Panc1 (cell line): ENCODE results near the gene TRPC4AP. TPM values are rescaled to one million over a fixed set of nuclear protein-coding genes. Genes with fewer than 3 reads are reported as not detected.

ENCODE experiments used
- ATAC-seq: fragments of 200-7000 bp; cut with Tn5 transposase; 2 replicates; pipeline ENCODE4 v1.9.1; 2020; ENCODE audit warnings: mild to moderate bottlenecking, moderate library complexity
- BruUV-seq: library from RNA; stranded (reverse); fragments of 400-500 nt; replicated peaks from 2 replicates; lab custom pipeline; 2021; lab: Mats Ljungman, UMichigan
- CTCF ChIA-PET: fragments of 300-600 bp; sonication (Branson Sonifier 250); formaldehyde crosslinking; loops from one replicate; lab custom pipeline; 2022; ENCODE audit warnings: antibody characterized with exemption; lab: Charles Lee
- POLR2A ChIA-PET: fragments of 300-600 bp; sonication (Branson Sonifier 250); formaldehyde crosslinking; loops from one replicate; lab custom pipeline; 2022; ENCODE audit warnings: antibody characterized with exemption; lab: Charles Lee
- DNase-seq: peaks from one replicate; pipeline ENCODE4 v3.0.0-alpha.2; 2010; ENCODE audit warnings: low read depth, low spot score
- H3K27ac ChIP-seq: 2 replicates; pipeline ENCODE4 v1.5.1; 2011; ENCODE audit warnings: mild to moderate bottlenecking, low read length, inconsistent platforms
- H3K27me3 ChIP-seq: fragments of 200-500 bp; sonication (Bioruptor generic); 2 replicates; pipeline ENCODE4 v1.6.0; 2014; ENCODE audit warnings: low read length, inconsistent platforms; ENCODE audit not compliant: control insufficient read depth, insufficient read depth
- H3K36me3 ChIP-seq: fragments of 200-500 bp; sonication (Bioruptor generic); 2 replicates; pipeline ENCODE4 v1.5.1; 2014; ENCODE audit warnings: inconsistent platforms, mild to moderate bottlenecking, low read length, moderate library complexity; ENCODE audit not compliant: control insufficient read depth, insufficient read depth
- H3K4me1 ChIP-seq: 2 replicates; pipeline ENCODE4 v1.5.1; 2011; ENCODE audit warnings: inconsistent platforms, mild to moderate bottlenecking, low read length, moderate library complexity; ENCODE audit not compliant: control insufficient read depth, insufficient read depth
- H3K4me3 ChIP-seq, 2 experiments: 2 replicates each; pipeline ENCODE4 v1.5.1; 2011 to 2012; ENCODE audit warnings: low read depth in 2 of 2, low read length in 2 of 2, mild to moderate bottlenecking in 2 of 2, inconsistent platforms in 1 of 2, moderate library complexity in 1 of 2
- H3K9me3 ChIP-seq: fragments of 200-500 bp; sonication (Bioruptor generic); 2 replicates; pipeline ENCODE4 v1.5.1; 2014; ENCODE audit warnings: low read depth, mild to moderate bottlenecking, inconsistent platforms, low read length, moderate library complexity; ENCODE audit not compliant: control insufficient read depth, insufficient read depth
- CTCF ChIP-seq: fragments of 450-650 bp; IDR thresholded peaks from 2 replicates; pipeline ENCODE4 v1.5.1; 2017; ENCODE audit warnings: mild to moderate bottlenecking
- POLR2AphosphoS5 ChIP-seq: IDR thresholded peaks from 2 replicates; pipeline ENCODE4 v1.6.1; 2012; ENCODE audit warnings: mild to moderate bottlenecking, low read depth, low read length, moderate library complexity
- REST ChIP-seq, 2 experiments: IDR thresholded peaks; 2 replicates each; pipeline ENCODE4 v1.6.1; 2011 to 2012; ENCODE audit warnings: low read depth in 2 of 2, control low read depth in 1 of 2, low read length in 1 of 2, mild to moderate bottlenecking in 1 of 2, moderate library complexity in 1 of 2; ENCODE audit not compliant: insufficient read depth in 1 of 2
- SIN3A ChIP-seq: IDR thresholded peaks from 2 replicates; pipeline ENCODE4 v1.6.1; 2012; ENCODE audit warnings: low read depth, mild to moderate bottlenecking, low read length, moderate library complexity, borderline replicate concordance; ENCODE audit not compliant: insufficient read depth
- TCF7L2 ChIP-seq: IDR thresholded peaks from 2 replicates; pipeline ENCODE4 v1.6.1; 2011; ENCODE audit warnings: mild to moderate bottlenecking, low read depth, low read length, inconsistent platforms
- in situ Hi-C: cut with HindIII; loops from 2 replicates; pipeline ENCODE4 v1.10.0; 2016; ENCODE audit warnings: low sequenced_read_pairs, low pct_unique_long_range_greater_than_20kb
- intact Hi-C: fragments of 100-400 bp; cut with micrococcal nuclease; formaldehyde crosslinking; loops from one replicate; pipeline ENCODE4 v1.10.0; 2022; ENCODE audit not compliant: unreplicated experiment
- total RNA-seq: library from RNA; stranded (reverse); gene quantifications from one replicate; pipeline ENCODE4 v1.2.1, GENCODE V29; 2021; ENCODE audit not compliant: unreplicated experiment

Gene TRPC4AP
- total RNA-seq, 1 experiment from 2014 or later: 48.4 TPM

GRCh38 chr20:35042268-35042667, 50.3 kb downstream of the TRPC4AP start:
- BruUV-seq: no TSS peak
- H3K36me3 ChIP-seq: 0 out of 2 replicates have a peak, but pooled peaks cover 2% of the 10 kb centered on the region
- POLR2A ChIA-PET: no interaction called here
- H3K27ac ChIP-seq: no peak overlapping the region
- no peak for DNase-seq
- H3K4me3 ChIP-seq: no peak overlapping the region
- in situ Hi-C loops: no loop called here
- no peaks in the 10 kb centered on the region for H3K27me3 ChIP-seq
- TF ChIP-seq CTCF (no peak), REST (IDR thresholded peaks at IDR 0.05; ENCODE audit: insufficient read depth in 1 of 2, low read depth in 2 of 2, low read length in 1 of 2) (no peak), TCF7L2 (no peak)
- no peaks in the 10 kb centered on the region for H3K4me1 ChIP-seq
- H3K9me3 ChIP-seq: no peaks in the 10 kb centered on the region
- no peak for ATAC-seq
- intact Hi-C loops: no loop called here
- CTCF ChIA-PET: no interaction called here

GRCh38 chr20:35040646-35041045, 52.0 kb downstream of the TRPC4AP start:
- ChIA-PET CTCF (no interaction called here), POLR2A (no interaction called here)
- DNase-seq: no peak
- Histone ChIP-seq H3K27me3 (no peaks in the 10 kb centered on the region), H3K36me3 (peaks cover 2% of the 10 kb centered on the region; the same call in 1 of the 2 replicates), H3K4me3 (no peak overlapping the region), H3K4me1 (no peaks in the 10 kb centered on the region), H3K27ac (no peak overlapping the region), H3K9me3 (no peaks in the 10 kb centered on the region)
- in situ Hi-C loops (no loop called here), intact Hi-C loops (no loop called here)
- BruUV-seq: no TSS peak
- TF ChIP-seq SIN3A (no peak), POLR2AphosphoS5 (no peak), CTCF (no peak), REST (IDR thresholded peaks at IDR 0.05; ENCODE audit: insufficient read depth in 1 of 2, low read depth in 2 of 2, low read length in 1 of 2) (no peak)
- ATAC-seq: no peak
